ENCODE data around the gene EFCAB6.

EFCAB6 gene

GRCh38 chr22:43633631-43634285 lies 178.3 kb downstream of the EFCAB6 start:
- no peak for DNase-seq

- DNase-seq: no peak
Observed at GRCh38 chr22:43631846-43632245, 180.3 kb downstream of the EFCAB6 start.

GRCh38 chr22:43631201-43631600 lies 180.9 kb downstream of the EFCAB6 start:
- DNase-seq: no peak

- DNase-seq: no peak
Observed at GRCh38 chr22:43630451-43630850, 181.7 kb downstream of the EFCAB6 start.

- DNase-seq: no peak
Observed at GRCh38 chr22:43628250-43628649, 183.9 kb downstream of the EFCAB6 start.

- no peak for DNase-seq
Observed at GRCh38 chr22:43627485-43628213, 184.5 kb downstream of the EFCAB6 start.

GRCh38 chr22:43625242-43625641 lies 186.9 kb downstream of the EFCAB6 start:
- DNase-seq: no peak

GRCh38 chr22:43624144-43624998 lies 187.7 kb downstream of the EFCAB6 start:
- DNase-seq: no peak

GRCh38 chr22:43622886-43623285 lies 189.2 kb downstream of the EFCAB6 start:
- no peak for DNase-seq

GRCh38 chr22:43620197-43620596 lies 191.9 kb downstream of the EFCAB6 start:
- no peak for DNase-seq

GRCh38 chr22:43618517-43618916 lies 193.6 kb downstream of the EFCAB6 start:
- no peak for DNase-seq

GRCh38 chr22:43616645-43617044 lies 195.5 kb downstream of the EFCAB6 start:
- DNase-seq: no peak

- DNase-seq: no peak
Observed at GRCh38 chr22:43600265-43600664, 211.8 kb downstream of the EFCAB6 start.

- peak; percentile 10 for DNase-seq
Observed at GRCh38 chr22:43592476-43592875, 219.6 kb downstream of the EFCAB6 start.

- no peak for DNase-seq
Observed at GRCh38 chr22:43591380-43591779, 220.7 kb downstream of the EFCAB6 start.

GRCh38 chr22:43587574-43587973 lies 224.5 kb downstream of the EFCAB6 start:
- DNase-seq: no peak

- DNase-seq: no peak
Observed at GRCh38 chr22:43583501-43583900, 228.6 kb downstream of the EFCAB6 start.

- DNase-seq: no peak
Observed at GRCh38 chr22:43582394-43582793, 229.7 kb downstream of the EFCAB6 start.

- no peak for DNase-seq
Observed at GRCh38 chr22:43580271-43580750, 231.8 kb downstream of the EFCAB6 start.

GRCh38 chr22:43574738-43575137 lies 237.4 kb downstream of the EFCAB6 start:
- no peak for DNase-seq

- no peak for DNase-seq
Observed at GRCh38 chr22:43572710-43573109, 239.4 kb downstream of the EFCAB6 start.

- no peak for DNase-seq
Observed at GRCh38 chr22:43571181-43571580, 240.9 kb downstream of the EFCAB6 start.

- no peak for DNase-seq
Observed at GRCh38 chr22:43570531-43571165, 241.5 kb downstream of the EFCAB6 start.
